T-cell (primary cell): Measurements from ENCODE around the gene HTR6. TPM values are rescaled to one million over a fixed set of nuclear protein-coding genes. Genes with fewer than 3 reads are reported as not detected.

Source experiments
- ATAC-seq, 4 experiments: fragments of 200-7000 bp in 3 of 4; fragments of 150-1000 bp in 1 of 4; cut with Tn5 transposase; replicated peaks in 1 of 4; 1 replicate in 3 of 4; 2 replicates in 1 of 4; pipeline ENCODE4 v1.10.0; 2021; ENCODE audit warnings: moderate library complexity in 3 of 4, mild to moderate bottlenecking in 2 of 4, moderate number of reproducible peaks in 1 of 4
- CTCF ChIA-PET, 2 donors: fragments of 300-600 bp; sonication (Branson Sonifier 250); formaldehyde crosslinking; loops; one replicate each; lab custom pipeline; 2022; ENCODE audit warnings: antibody characterized with exemption in 2 of 2; lab: Charles Lee
- POLR2A ChIA-PET, 2 donors: fragments of 300-600 bp; sonication (Branson Sonifier 250); formaldehyde crosslinking; loops; one replicate each; lab custom pipeline; 2022; ENCODE audit warnings: antibody characterized with exemption in 2 of 2; lab: Charles Lee
- DNase-seq, 35 experiments: peaks; one replicate each; pipeline versions ENCODE4 v3.0.0 to v3.0.0-alpha.2; 2013 to 2023
- H3K27ac ChIP-seq: one replicate; pipeline ENCODE4 v1.5.1; 2013; ENCODE audit warnings: low read length
- H3K27me3 ChIP-seq, 2 experiments: replicated peaks in 1 of 2; 1 replicate in 1 of 2; 2 replicates in 1 of 2; pipeline versions ENCODE4 v1.6.1 to v1.7.0; 2013; ENCODE audit warnings: low read length in 1 of 2, mixed read lengths in 1 of 2; ENCODE audit not compliant: control insufficient read depth in 2 of 2, insufficient read depth in 2 of 2; ENCODE audit errors: extremely low read depth in 1 of 2
- H3K36me3 ChIP-seq, 2 donors: 1 replicate in 1 of 2; 2 replicates in 1 of 2; pipeline versions ENCODE4 v1.6.1 to v1.7.0; 2013; ENCODE audit warnings: low read length in 1 of 2; ENCODE audit not compliant: control insufficient read depth in 2 of 2, insufficient read depth in 1 of 2; ENCODE audit errors: extremely low read depth in 1 of 2
- H3K4me1 ChIP-seq, 2 experiments: 1 replicate in 1 of 2; 2 replicates in 1 of 2; pipeline versions ENCODE4 v1.6.1 to v1.7.0; 2013; ENCODE audit warnings: low read length in 2 of 2, mixed read lengths in 1 of 2; ENCODE audit not compliant: insufficient read depth in 2 of 2, control insufficient read depth in 1 of 2; ENCODE audit errors: extremely low read depth in 1 of 2
- H3K4me3 ChIP-seq, 2 donors: 1 replicate in 1 of 2; 2 replicates in 1 of 2; pipeline versions ENCODE4 v1.5.1 to v1.7.0; 2013; ENCODE audit warnings: mild to moderate bottlenecking in 2 of 2, low read length in 1 of 2, moderate library complexity in 1 of 2; ENCODE audit not compliant: control insufficient read depth in 1 of 2; ENCODE audit errors: extremely low read depth in 1 of 2
- H3K9me3 ChIP-seq: 2 replicates; pipeline ENCODE4 v1.7.0; 2013
- H3K27ac Mint-ChIP-seq, 2 donors: one replicate each; pipeline ENCODE4 v1.8.0; 2020 to 2021; ENCODE audit warnings: mild to moderate bottlenecking in 2 of 2, mixed read lengths in 2 of 2
- H3K27me3 Mint-ChIP-seq, 2 donors: one replicate each; pipeline ENCODE4 v1.8.0; 2021 to 2022; ENCODE audit warnings: mixed read lengths in 2 of 2
- H3K36me3 Mint-ChIP-seq: one replicate; pipeline ENCODE4 v1.8.0; 2021; ENCODE audit warnings: mixed read lengths
- H3K4me1 Mint-ChIP-seq, 3 donors: one replicate each; pipeline ENCODE4 v1.8.0; 2020 to 2022; ENCODE audit warnings: mixed read lengths in 3 of 3, mild to moderate bottlenecking in 1 of 3
- H3K4me3 Mint-ChIP-seq, 3 donors: one replicate each; pipeline ENCODE4 v1.8.0; 2020 to 2022; ENCODE audit warnings: mild to moderate bottlenecking in 3 of 3, mixed read lengths in 3 of 3, moderate library complexity in 3 of 3
- H3K9me3 Mint-ChIP-seq, 3 donors: one replicate each; pipeline ENCODE4 v1.8.0; 2020 to 2022; ENCODE audit warnings: mixed read lengths in 3 of 3
- WGBS: methylation state at CpG from one replicate; pipeline ENCODE4 v1.1.5; 2013; ENCODE audit warnings: missing lambda C conversion rate; ENCODE audit not compliant: insufficient coverage; 5-methylcytosine and 5-hydroxymethylcytosine counted together
- total RNA-seq, 35 experiments: library from RNA in 6 of 35; stranded (reverse) in 6 of 35; fragments of 120-200 nt in 1 of 35; gene quantifications; one replicate each; pipeline versions ENCODE4 v1.2.1 to v1.2.4 and lab custom pipeline; 2013 to 2026

Gene HTR6
- total RNA-seq, 5 donors from 2014 or later (not counting 1 experiment from before 2014, with no cell fraction given): 0.16 to 0.90 (median 0.19) TPM

DNA sequence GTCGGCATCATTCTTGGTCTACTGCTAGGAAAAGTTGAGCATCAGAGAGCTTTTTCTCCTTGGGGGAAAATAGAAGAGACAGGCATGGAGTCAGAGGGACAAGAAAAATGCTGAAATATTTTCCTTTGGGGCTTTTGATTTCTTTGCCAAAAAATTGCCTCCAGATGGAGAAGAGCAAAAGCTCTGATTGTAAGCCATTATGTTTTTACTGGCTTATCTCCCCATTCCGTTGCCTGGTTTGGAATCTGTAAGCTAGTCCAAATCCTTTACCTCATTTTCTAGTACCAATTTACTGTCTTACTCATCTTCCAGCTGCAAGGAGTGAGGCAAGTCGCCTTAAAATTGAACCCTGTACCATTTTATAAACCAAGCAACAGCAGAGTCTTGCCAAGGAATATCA, 43.9 kb upstream of the HTR6 start:
- Histone ChIP-seq H3K27me3 (no peaks in the 10 kb centered on the region), H3K9me3 (no peaks in the 10 kb centered on the region), H3K27ac (no peak overlapping the region), H3K4me1 (no peaks in the 10 kb centered on the region), H3K4me3 (no peak overlapping the region), H3K36me3 (peaks cover 0 to 28% of the 10 kb centered on the region in 2 donors)
- POLR2A ChIA-PET: no interaction called here
- ATAC-seq (no peak), DNase-seq (no peak)
- Mint-ChIP-seq H3K27me3 (no peaks in the 10 kb centered on the region), H3K27ac (no peak overlapping the region), H3K36me3 (peaks cover 32% of the 10 kb centered on the region), H3K4me3 (no peak overlapping the region), H3K4me1 (peaks cover 30 to 37% (median 33%) of the 10 kb centered on the region in 3 donors), H3K9me3 (no peaks in the 10 kb centered on the region)
- CTCF ChIA-PET: interaction anchor here in 1 of 2 donors (0.7 to 1.4 kb wide), 2 partner anchors 13 to 216 kb away, joined by 3 to 4 read pairs; no protein-coding TSS in a partner anchor
- 100% methylated on average over 2 of the region's 3 CpGs for WGBS

DNA sequence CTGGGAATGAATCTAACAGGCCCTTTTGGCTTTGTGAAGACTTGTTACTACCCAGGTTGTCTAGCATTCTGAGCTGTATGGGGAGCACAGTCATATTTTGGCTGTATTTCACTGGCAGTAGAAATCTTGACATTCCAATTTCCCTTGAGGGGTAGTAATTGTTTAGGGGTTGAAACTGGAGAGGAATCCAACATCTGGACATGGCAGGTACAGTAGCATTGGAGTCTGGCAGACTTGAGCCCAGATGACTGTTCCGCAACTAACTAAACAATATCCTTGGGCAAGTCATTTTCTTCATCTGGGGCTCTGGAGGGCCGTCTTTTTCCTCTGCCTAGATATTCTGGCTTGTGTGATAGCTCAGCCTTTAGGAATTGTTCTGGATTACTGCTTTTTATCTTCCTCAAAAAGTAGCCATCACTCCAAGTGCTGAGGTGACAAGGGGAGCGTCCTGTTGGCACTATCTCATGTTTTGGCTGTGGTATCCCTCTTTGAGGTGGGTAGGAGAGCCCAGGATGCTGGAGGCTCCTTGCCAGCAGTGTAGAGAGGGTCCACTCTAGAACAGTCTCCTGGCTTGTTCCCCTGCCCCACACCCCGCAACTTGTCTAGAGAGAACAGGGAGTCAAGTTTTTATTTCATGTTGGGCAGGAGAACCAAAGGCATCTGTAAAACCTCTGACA, 43.3 kb upstream of the HTR6 start:
- no peaks in the 10 kb centered on the region for H3K27me3 ChIP-seq
- no peaks in the 10 kb centered on the region for H3K4me1 ChIP-seq
- ATAC-seq: no peak
- 100% methylated on average over 1 of the region's 4 CpGs for WGBS
- peaks cover 4 to 33% of the 10 kb centered on the region in 2 donors for H3K36me3 ChIP-seq
- H3K36me3 Mint-ChIP-seq: peaks cover 35% of the 10 kb centered on the region
- DNase-seq: no peak
- H3K4me3 Mint-ChIP-seq: no peak overlapping the region
- H3K4me1 Mint-ChIP-seq: peaks cover 30 to 37% (median 30%) of the 10 kb centered on the region in 3 donors
- no peak overlapping the region for H3K4me3 ChIP-seq
- H3K9me3 ChIP-seq: no peaks in the 10 kb centered on the region
- no peaks in the 10 kb centered on the region for H3K9me3 Mint-ChIP-seq
- no peak overlapping the region for H3K27ac ChIP-seq
- no peak overlapping the region for H3K27ac Mint-ChIP-seq
- H3K27me3 Mint-ChIP-seq: no peaks in the 10 kb centered on the region
- POLR2A ChIA-PET: no interaction called here
- CTCF ChIA-PET: interaction anchor here in 1 of 2 donors (0.7 to 1.4 kb wide), 2 partner anchors 14 to 216 kb away, joined by 3 to 4 read pairs; no protein-coding TSS in a partner anchor

DNA sequence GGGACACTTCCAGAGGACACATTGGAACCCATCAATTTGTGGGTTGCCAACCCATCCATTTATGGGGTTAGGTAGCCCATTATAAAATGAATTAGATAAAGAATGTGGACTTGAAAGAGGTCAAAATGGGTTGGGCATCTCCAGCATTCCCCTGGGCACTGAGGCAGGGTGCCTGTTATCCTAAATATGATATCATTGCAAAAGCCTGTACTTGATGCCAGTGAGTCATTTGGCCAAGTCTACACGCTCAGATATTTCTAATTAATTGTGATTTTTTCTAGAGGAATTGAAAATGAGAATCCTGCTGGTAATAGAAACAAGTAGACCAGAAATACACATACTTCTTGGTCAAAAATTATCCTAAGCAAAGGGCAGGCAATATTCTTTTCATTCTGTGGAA, 42.5 kb upstream of the HTR6 start:
- POLR2A ChIA-PET: no interaction called here
- Histone ChIP-seq H3K27ac (no peak overlapping the region), H3K9me3 (no peaks in the 10 kb centered on the region), H3K36me3 (peaks cover 9 to 41% of the 10 kb centered on the region in 2 donors), H3K27me3 (no peaks in the 10 kb centered on the region), H3K4me3 (no peak overlapping the region), H3K4me1 (no peaks in the 10 kb centered on the region)
- H3K4me1 Mint-ChIP-seq: peaks cover 24 to 33% (median 30%) of the 10 kb centered on the region in 3 donors
- DNase-seq: no peak
- H3K27me3 Mint-ChIP-seq: no peaks in the 10 kb centered on the region
- H3K4me3 Mint-ChIP-seq: no peak overlapping the region
- no peak overlapping the region for H3K27ac Mint-ChIP-seq
- no CpG with 5 or more reads among the region's 1 CpG for WGBS
- no peaks in the 10 kb centered on the region for H3K9me3 Mint-ChIP-seq
- peaks cover 37% of the 10 kb centered on the region for H3K36me3 Mint-ChIP-seq
- ATAC-seq: no peak
- CTCF ChIA-PET: no interaction called here

DNA sequence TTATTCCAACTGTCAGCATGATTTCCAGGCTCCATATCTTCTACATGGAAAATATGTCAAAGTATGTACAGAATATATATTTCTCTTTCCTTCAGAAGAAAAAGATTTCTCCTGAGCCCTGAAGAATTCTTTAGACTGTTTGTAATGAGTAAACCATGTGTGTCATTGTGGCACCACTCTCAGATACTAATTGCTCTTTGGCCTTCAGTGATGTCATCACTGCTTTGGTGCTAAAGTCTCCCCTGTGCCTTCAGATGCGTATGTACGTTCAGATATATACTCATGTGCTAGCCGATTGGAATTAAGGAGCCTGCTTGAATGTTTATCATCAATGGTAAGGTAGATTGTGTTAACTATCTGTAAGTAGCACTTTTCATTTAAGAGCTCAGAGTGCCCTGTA, 41.2 kb upstream of the HTR6 start:
- peaks cover 44% of the 10 kb centered on the region for H3K36me3 Mint-ChIP-seq
- Histone ChIP-seq H3K27me3 (no peaks in the 10 kb centered on the region), H3K36me3 (peaks cover 12 to 48% of the 10 kb centered on the region in 2 donors), H3K27ac (no peak overlapping the region), H3K4me1 (no peaks in the 10 kb centered on the region), H3K4me3 (no peak overlapping the region), H3K9me3 (no peaks in the 10 kb centered on the region)
- no peak overlapping the region for H3K4me3 Mint-ChIP-seq
- H3K27me3 Mint-ChIP-seq: no peaks in the 10 kb centered on the region
- POLR2A ChIA-PET: interaction anchor here in 1 of 2 donors (0.6 kb wide), 2 partner anchors 25 to 89 kb away, joined by 3 to 7 read pairs; no protein-coding TSS in a partner anchor
- no peaks in the 10 kb centered on the region for H3K9me3 Mint-ChIP-seq
- no CpG with 5 or more reads among the region's 3 CpGs for WGBS
- H3K27ac Mint-ChIP-seq: no peak overlapping the region
- CTCF ChIA-PET: no interaction called here
- ATAC-seq: no peak
- no peak for DNase-seq
- H3K4me1 Mint-ChIP-seq: peaks cover 23 to 33% (median 29%) of the 10 kb centered on the region in 3 donors

DNA sequence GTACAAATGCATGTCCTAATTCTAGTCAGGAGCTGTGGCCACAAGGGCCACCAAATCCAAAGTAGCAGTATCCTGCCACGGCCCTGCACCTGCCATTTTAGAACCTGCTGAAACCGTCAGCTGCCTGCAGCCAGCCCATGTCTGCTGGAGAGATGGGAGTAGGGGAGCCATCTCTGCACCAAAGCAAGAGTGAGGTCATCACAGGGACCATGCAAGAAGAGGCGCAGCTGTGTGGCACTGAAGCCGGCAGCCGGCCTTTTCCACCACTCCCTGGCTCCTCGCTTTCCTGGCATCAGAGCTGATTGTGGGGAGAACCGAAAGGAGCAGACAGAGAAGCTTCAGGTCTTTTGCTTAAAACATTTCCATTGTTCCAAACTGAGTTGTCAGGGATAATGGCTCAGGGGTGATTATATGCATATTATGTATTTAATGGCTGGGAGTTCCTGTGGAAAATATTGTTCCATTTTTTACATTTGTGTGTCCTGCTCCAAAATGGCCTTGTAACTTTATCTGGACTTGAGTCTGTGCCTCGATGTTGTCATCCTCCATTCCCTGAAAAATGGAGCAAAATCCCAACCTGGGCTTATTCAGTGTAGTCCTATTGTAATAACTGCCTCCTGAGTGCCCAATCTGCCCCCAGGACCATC, 39.3 kb upstream of the HTR6 start:
- Mint-ChIP-seq H3K27me3 (no peaks in the 10 kb centered on the region), H3K27ac (no peak overlapping the region), H3K9me3 (no peaks in the 10 kb centered on the region), H3K4me1 (peaks cover 9 to 18% (median 16%) of the 10 kb centered on the region in 3 donors), H3K4me3 (no peak overlapping the region), H3K36me3 (peaks cover 50% of the 10 kb centered on the region)
- Histone ChIP-seq H3K4me1 (no peaks in the 10 kb centered on the region), H3K27ac (no peak overlapping the region), H3K9me3 (no peaks in the 10 kb centered on the region), H3K4me3 (no peak overlapping the region), H3K36me3 (peaks cover 12 to 56% of the 10 kb centered on the region in 2 donors), H3K27me3 (no peaks in the 10 kb centered on the region)
- ATAC-seq (no peak), DNase-seq (no peak)
- ChIA-PET CTCF (no interaction called here), POLR2A (no interaction called here)
- WGBS: 97% methylated on average over 5 of the region's 8 CpGs

DNA sequence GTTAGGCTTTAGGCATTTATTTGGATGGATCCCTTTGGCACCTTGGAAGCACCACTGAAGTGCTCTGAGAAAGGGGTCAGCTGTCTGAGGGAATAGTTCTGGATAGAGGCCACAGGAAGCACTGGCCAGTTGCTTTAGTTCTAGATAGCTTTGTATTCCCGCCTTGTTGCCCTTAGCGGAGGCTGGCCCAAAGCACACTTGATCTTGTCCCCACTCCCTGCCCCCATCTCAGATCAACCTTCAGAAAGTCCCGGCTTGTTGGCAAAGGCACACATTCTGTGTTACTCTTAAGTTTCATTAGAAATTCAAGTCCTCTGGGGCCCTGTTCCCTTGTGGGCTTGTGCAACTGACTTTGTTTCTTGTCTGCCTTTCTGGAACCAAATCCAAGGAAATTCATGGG, 35.8 kb upstream of the HTR6 start:
- no peaks in the 10 kb centered on the region for H3K27me3 ChIP-seq
- ChIA-PET POLR2A (no interaction called here), CTCF (no interaction called here)
- H3K4me1 ChIP-seq: no peaks in the 10 kb centered on the region
- Mint-ChIP-seq H3K4me3 (no peak overlapping the region), H3K27ac (no peak overlapping the region), H3K9me3 (no peaks in the 10 kb centered on the region), H3K4me1 (no peaks in the 10 kb centered on the region), H3K27me3 (no peaks in the 10 kb centered on the region), H3K36me3 (peaks cover 36% of the 10 kb centered on the region)
- DNase-seq (no peak), ATAC-seq (no peak)
- H3K4me3 ChIP-seq: no peak overlapping the region
- peaks cover 12 to 47% of the 10 kb centered on the region in 2 donors for H3K36me3 ChIP-seq
- H3K27ac ChIP-seq: no peak overlapping the region
- no peaks in the 10 kb centered on the region for H3K9me3 ChIP-seq
- WGBS: 97% methylated on average over 3 of the region's 3 CpGs
